GM23338 (cell line): ENCODE results near the gene KIRREL3. TPM values are rescaled to one million over a fixed set of nuclear protein-coding genes. Genes with fewer than 3 reads are reported as not detected.

Source experiments
- ATAC-seq: fragments of 200-7000 bp; cut with Tn5 transposase; 3 replicates; pipeline ENCODE4 v1.9.1; 2020
- DNase-seq: peaks from one replicate; pipeline ENCODE4 v3.0.0-alpha.2; 2015; ENCODE audit warnings: low spot score
- H2AFZ ChIP-seq: fragments of 200-600 bp; sonication (generic); 2 replicates; pipeline ENCODE4 v1.8.0; 2016; ENCODE audit warnings: antibody characterized with exemption, mild to moderate bottlenecking, moderate library complexity
- H3F3A ChIP-seq: fragments of 200-600 bp; sonication (generic); replicated peaks from 2 replicates; pipeline ENCODE4 v1.8.0; 2017; ENCODE audit warnings: antibody characterized with exemption, mixed run types, low read depth
- H3K27ac ChIP-seq: fragments of 200-600 bp; sonication (generic); 2 replicates; pipeline ENCODE4 v1.6.1; 2016; ENCODE audit warnings: low read depth
- H3K27me3 ChIP-seq: fragments of 200-600 bp; sonication (generic); 2 replicates; pipeline ENCODE4 v1.8.0; 2016; ENCODE audit warnings: mild to moderate bottlenecking, mixed run types, moderate library complexity; ENCODE audit not compliant: insufficient read depth
- H3K36me3 ChIP-seq: fragments of 200-600 bp; sonication (generic); 2 replicates; pipeline ENCODE4 v1.8.0; 2016; ENCODE audit warnings: mild to moderate bottlenecking; ENCODE audit not compliant: insufficient read depth
- H3K4me1 ChIP-seq: fragments of 200-600 bp; sonication (generic); 2 replicates; pipeline ENCODE4 v1.8.0; 2016; ENCODE audit warnings: mild to moderate bottlenecking, moderate library complexity; ENCODE audit not compliant: insufficient read depth
- H3K4me2 ChIP-seq: fragments of 200-600 bp; sonication (generic); 2 replicates; pipeline ENCODE4 v1.7.1; 2017; ENCODE audit warnings: mixed run types
- H3K4me3 ChIP-seq: fragments of 200-600 bp; sonication (generic); 2 replicates; pipeline ENCODE4 v1.6.1; 2016; ENCODE audit warnings: mixed run types
- H3K79me2 ChIP-seq: fragments of 200-600 bp; sonication (generic); replicated peaks from 2 replicates; pipeline ENCODE4 v1.8.0; 2017; ENCODE audit warnings: mild to moderate bottlenecking; ENCODE audit not compliant: insufficient read depth
- H3K9me2 ChIP-seq: fragments of 200-600 bp; sonication (generic); 2 replicates; pipeline ENCODE4 v1.8.0; 2017; ENCODE audit not compliant: insufficient read depth
- H4K20me1 ChIP-seq: fragments of 200-600 bp; sonication (generic); replicated peaks from 2 replicates; pipeline ENCODE4 v1.8.0; 2017; ENCODE audit warnings: mild to moderate bottlenecking; ENCODE audit not compliant: insufficient read depth
- H3K27ac Mint-ChIP-seq: 2 replicates; pipeline ENCODE4 v1.8.0; 2020; ENCODE audit warnings: inconsistent platforms, mild to moderate bottlenecking, moderate library complexity, mixed read lengths
- H3K27me3 Mint-ChIP-seq: 3 replicates; pipeline ENCODE4 v1.8.0; 2022; ENCODE audit warnings: low read depth, mild to moderate bottlenecking, moderate library complexity, mixed read lengths, inconsistent platforms; ENCODE audit not compliant: insufficient read depth, poor library complexity
- H3K36me3 Mint-ChIP-seq: 3 replicates; pipeline ENCODE4 v1.8.0; 2021; ENCODE audit warnings: low read depth, mild to moderate bottlenecking, inconsistent platforms, moderate library complexity, mixed read lengths
- H3K4me1 Mint-ChIP-seq: 3 replicates; pipeline ENCODE4 v1.8.0; 2020; ENCODE audit warnings: mild to moderate bottlenecking, inconsistent platforms, mixed read lengths
- H3K4me3 Mint-ChIP-seq: 3 replicates; pipeline ENCODE4 v1.8.0; 2021; ENCODE audit warnings: moderate library complexity, mild to moderate bottlenecking, inconsistent platforms, mixed read lengths
- H3K9me3 Mint-ChIP-seq: 3 replicates; pipeline ENCODE4 v1.8.0; 2020; ENCODE audit warnings: moderate library complexity, mild to moderate bottlenecking, inconsistent platforms, mixed read lengths
- CREB1 ChIP-seq: fragments of 250-450 bp; sonication (Bioruptor Pico); IDR thresholded peaks from 2 replicates; pipeline ENCODE4 v1.5.0; 2020; ENCODE audit warnings: low read depth, mild to moderate bottlenecking, moderate library complexity
- EZH2 ChIP-seq: fragments of 200-600 bp; sonication (generic); IDR thresholded peaks from one replicate; pipeline ENCODE4 v1.8.0; 2017; ENCODE audit warnings: antibody characterized with exemption, mild to moderate bottlenecking, low read depth; ENCODE audit not compliant: unreplicated experiment
- EZH2phosphoT487 ChIP-seq: fragments of 200-600 bp; sonication (generic); IDR thresholded peaks from one replicate; pipeline ENCODE4 v1.8.1; 2018; ENCODE audit warnings: antibody characterized with exemption; ENCODE audit not compliant: unreplicated experiment
- JUNB ChIP-seq: IDR thresholded peaks from one replicate; pipeline ENCODE4 v1.6.1; 2016; ENCODE audit warnings: antibody characterized with exemption; ENCODE audit not compliant: unreplicated experiment
- NANOG ChIP-seq: IDR thresholded peaks from 2 replicates; pipeline ENCODE4 v1.6.1; 2016; ENCODE audit warnings: antibody characterized with exemption, borderline replicate concordance
- POLR2AphosphoS5 ChIP-seq: IDR thresholded peaks from 2 replicates; pipeline ENCODE4 v1.6.1; 2016; ENCODE audit warnings: antibody characterized with exemption, low read depth
- STAT1 ChIP-seq: IDR thresholded peaks from one replicate; pipeline ENCODE4 v1.6.1; 2016; ENCODE audit warnings: antibody characterized with exemption; ENCODE audit not compliant: unreplicated experiment
- ZNF114 ChIP-seq: fragments of 250-450 bp; sonication (Bioruptor Pico); IDR thresholded peaks from 2 replicates; pipeline ENCODE4 v1.5.0; 2020; ENCODE audit warnings: mild to moderate bottlenecking, moderate library complexity
- ZNF331 ChIP-seq: fragments of 250-450 bp; sonication (Bioruptor Pico); IDR thresholded peaks from 2 replicates; pipeline ENCODE4 v1.5.0; 2020; ENCODE audit warnings: low read depth, mild to moderate bottlenecking, moderate library complexity
- polyA plus RNA-seq: library from polyadenylated mRNA; unstranded; fragments of >200 nt; fragmentation: Nextera tagmentation; extraction: Ambion mirVana; gene quantifications from 2 replicates; pipeline ENCODE4 v1.2.1, GENCODE V29; 2016
- total RNA-seq: library from RNA; depleted of rRNA; stranded (reverse); fragments of >200 nt; shearing (Covaris generic); gene quantifications from 2 replicates; pipeline ENCODE4 v1.2.3, GENCODE V29; 2014
- TF ChIP-seq, protein P1 (sequence below), 2 experiments: fragments of 200-600 bp in 1 of 2; sonication (generic) in 1 of 2; conservative IDR thresholded peaks; 2 replicates each; pipeline versions ENCODE4 v1.5.1 to v1.6.1; 2016 to 2017; ENCODE audit warnings: antibody characterized with exemption in 2 of 2, low read depth in 2 of 2, mild to moderate bottlenecking in 2 of 2, moderate library complexity in 1 of 2
- TF ChIP-seq, protein P2 (sequence below): IDR thresholded peaks from one replicate; pipeline ENCODE4 v1.6.1; 2018; ENCODE audit warnings: antibody characterized with exemption; ENCODE audit not compliant: unreplicated experiment
- TF ChIP-seq, protein P3 (sequence below): fragments of 250-450 bp; sonication (Bioruptor Pico); IDR thresholded peaks from 2 replicates; pipeline ENCODE4 v1.5.0; 2020; ENCODE audit warnings: mild to moderate bottlenecking, moderate library complexity
- TF ChIP-seq, protein P4 (sequence below): IDR thresholded peaks from 2 replicates; pipeline ENCODE4 v1.6.1; 2016; ENCODE audit warnings: antibody characterized with exemption

Gene KIRREL3
- total and polyA plus RNA-seq, 2 experiments from 2014 or later = 0.13 to 1.5 TPM

DNA sequence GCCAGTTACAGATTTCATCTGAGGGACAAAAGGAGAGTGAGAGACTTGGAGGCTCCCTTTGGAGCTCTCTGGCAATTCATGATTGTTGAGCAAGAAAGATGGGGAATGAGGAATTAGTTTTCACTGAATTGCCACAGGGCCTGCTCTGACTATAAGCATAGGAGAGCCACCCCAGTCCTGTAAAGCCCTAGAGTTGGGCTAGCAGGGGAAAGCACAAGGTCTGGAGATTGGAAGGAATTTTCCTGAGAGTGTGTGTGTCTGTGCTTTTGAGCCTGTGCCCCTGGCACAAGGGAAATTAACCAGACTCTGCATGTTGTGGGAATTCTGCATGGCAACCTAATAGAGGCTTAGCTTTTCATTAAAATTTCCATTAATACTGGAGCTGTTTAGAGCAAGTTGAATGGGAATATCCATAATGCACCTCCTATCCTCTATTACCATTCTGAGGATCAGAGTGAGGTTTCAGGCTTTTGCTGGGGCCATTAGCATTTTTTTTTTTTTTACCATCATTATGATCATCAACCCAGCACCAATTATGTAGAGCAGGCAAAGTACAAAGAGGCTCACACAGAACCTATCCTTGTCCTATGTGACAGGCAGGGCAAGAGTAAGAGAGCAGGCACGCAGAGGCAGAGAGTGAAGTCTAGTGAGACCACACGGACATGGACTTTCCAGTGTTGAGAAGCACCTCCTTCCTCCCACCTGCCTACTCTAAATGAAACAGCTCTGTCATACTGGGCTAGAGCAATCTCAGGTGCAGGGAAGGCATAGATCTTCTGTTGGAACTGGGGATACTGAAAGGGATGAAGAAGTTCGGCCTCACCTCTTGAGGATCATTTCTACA is 336.6 kb downstream of the KIRREL3 start:
- H2AFZ ChIP-seq = no peak overlapping the region
- no peaks in the 10 kb centered on the region for H3F3A ChIP-seq
- H3K4me1 ChIP-seq = peaks cover 13% of the 10 kb centered on the region
- H3K27ac ChIP-seq = no peak overlapping the region
- Mint-ChIP-seq H3K27ac (no peak overlapping the region), H3K27me3 (peaks cover 21% of the 10 kb centered on the region), H3K4me3 (no peak overlapping the region), H3K4me1 (peaks cover 21% of the 10 kb centered on the region), H3K36me3 (no peaks in the 10 kb centered on the region), H3K9me3 (no peaks in the 10 kb centered on the region)
- H3K9me2 ChIP-seq = 0 out of 2 replicates have a peak, but pooled peaks cover 4% of the 10 kb centered on the region
- H3K4me2 ChIP-seq = no peak overlapping the region
- peaks cover 40% of the 10 kb centered on the region for H3K27me3 ChIP-seq
- H3K4me3 ChIP-seq = no peak overlapping the region
- no peak for ATAC-seq
- no peaks in the 10 kb centered on the region for H3K79me2 ChIP-seq
- DNase-seq = no peak
- no peaks in the 10 kb centered on the region for H4K20me1 ChIP-seq
- TF ChIP-seq, protein P1, sequence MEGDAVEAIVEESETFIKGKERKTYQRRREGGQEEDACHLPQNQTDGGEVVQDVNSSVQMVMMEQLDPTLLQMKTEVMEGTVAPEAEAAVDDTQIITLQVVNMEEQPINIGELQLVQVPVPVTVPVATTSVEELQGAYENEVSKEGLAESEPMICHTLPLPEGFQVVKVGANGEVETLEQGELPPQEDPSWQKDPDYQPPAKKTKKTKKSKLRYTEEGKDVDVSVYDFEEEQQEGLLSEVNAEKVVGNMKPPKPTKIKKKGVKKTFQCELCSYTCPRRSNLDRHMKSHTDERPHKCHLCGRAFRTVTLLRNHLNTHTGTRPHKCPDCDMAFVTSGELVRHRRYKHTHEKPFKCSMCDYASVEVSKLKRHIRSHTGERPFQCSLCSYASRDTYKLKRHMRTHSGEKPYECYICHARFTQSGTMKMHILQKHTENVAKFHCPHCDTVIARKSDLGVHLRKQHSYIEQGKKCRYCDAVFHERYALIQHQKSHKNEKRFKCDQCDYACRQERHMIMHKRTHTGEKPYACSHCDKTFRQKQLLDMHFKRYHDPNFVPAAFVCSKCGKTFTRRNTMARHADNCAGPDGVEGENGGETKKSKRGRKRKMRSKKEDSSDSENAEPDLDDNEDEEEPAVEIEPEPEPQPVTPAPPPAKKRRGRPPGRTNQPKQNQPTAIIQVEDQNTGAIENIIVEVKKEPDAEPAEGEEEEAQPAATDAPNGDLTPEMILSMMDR (conservative IDR thresholded peaks at IDR 0.05; ENCODE audit: low read depth in 2 of 2) = no peak
- TF ChIP-seq EZH2 (no peak), STAT1 (no peak), JUNB (no peak), NANOG (no peak), ZNF331 (CRISPR knock-in tag) (no peak), POLR2AphosphoS5 (no peak), CREB1 (CRISPR knock-in tag) (no peak), ZNF114 (CRISPR knock-in tag) (no peak), EZH2phosphoT487 (no peak)
- TF ChIP-seq, protein P2, sequence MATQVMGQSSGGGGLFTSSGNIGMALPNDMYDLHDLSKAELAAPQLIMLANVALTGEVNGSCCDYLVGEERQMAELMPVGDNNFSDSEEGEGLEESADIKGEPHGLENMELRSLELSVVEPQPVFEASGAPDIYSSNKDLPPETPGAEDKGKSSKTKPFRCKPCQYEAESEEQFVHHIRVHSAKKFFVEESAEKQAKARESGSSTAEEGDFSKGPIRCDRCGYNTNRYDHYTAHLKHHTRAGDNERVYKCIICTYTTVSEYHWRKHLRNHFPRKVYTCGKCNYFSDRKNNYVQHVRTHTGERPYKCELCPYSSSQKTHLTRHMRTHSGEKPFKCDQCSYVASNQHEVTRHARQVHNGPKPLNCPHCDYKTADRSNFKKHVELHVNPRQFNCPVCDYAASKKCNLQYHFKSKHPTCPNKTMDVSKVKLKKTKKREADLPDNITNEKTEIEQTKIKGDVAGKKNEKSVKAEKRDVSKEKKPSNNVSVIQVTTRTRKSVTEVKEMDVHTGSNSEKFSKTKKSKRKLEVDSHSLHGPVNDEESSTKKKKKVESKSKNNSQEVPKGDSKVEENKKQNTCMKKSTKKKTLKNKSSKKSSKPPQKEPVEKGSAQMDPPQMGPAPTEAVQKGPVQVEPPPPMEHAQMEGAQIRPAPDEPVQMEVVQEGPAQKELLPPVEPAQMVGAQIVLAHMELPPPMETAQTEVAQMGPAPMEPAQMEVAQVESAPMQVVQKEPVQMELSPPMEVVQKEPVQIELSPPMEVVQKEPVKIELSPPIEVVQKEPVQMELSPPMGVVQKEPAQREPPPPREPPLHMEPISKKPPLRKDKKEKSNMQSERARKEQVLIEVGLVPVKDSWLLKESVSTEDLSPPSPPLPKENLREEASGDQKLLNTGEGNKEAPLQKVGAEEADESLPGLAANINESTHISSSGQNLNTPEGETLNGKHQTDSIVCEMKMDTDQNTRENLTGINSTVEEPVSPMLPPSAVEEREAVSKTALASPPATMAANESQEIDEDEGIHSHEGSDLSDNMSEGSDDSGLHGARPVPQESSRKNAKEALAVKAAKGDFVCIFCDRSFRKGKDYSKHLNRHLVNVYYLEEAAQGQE = no peak
- TF ChIP-seq, protein P3, sequence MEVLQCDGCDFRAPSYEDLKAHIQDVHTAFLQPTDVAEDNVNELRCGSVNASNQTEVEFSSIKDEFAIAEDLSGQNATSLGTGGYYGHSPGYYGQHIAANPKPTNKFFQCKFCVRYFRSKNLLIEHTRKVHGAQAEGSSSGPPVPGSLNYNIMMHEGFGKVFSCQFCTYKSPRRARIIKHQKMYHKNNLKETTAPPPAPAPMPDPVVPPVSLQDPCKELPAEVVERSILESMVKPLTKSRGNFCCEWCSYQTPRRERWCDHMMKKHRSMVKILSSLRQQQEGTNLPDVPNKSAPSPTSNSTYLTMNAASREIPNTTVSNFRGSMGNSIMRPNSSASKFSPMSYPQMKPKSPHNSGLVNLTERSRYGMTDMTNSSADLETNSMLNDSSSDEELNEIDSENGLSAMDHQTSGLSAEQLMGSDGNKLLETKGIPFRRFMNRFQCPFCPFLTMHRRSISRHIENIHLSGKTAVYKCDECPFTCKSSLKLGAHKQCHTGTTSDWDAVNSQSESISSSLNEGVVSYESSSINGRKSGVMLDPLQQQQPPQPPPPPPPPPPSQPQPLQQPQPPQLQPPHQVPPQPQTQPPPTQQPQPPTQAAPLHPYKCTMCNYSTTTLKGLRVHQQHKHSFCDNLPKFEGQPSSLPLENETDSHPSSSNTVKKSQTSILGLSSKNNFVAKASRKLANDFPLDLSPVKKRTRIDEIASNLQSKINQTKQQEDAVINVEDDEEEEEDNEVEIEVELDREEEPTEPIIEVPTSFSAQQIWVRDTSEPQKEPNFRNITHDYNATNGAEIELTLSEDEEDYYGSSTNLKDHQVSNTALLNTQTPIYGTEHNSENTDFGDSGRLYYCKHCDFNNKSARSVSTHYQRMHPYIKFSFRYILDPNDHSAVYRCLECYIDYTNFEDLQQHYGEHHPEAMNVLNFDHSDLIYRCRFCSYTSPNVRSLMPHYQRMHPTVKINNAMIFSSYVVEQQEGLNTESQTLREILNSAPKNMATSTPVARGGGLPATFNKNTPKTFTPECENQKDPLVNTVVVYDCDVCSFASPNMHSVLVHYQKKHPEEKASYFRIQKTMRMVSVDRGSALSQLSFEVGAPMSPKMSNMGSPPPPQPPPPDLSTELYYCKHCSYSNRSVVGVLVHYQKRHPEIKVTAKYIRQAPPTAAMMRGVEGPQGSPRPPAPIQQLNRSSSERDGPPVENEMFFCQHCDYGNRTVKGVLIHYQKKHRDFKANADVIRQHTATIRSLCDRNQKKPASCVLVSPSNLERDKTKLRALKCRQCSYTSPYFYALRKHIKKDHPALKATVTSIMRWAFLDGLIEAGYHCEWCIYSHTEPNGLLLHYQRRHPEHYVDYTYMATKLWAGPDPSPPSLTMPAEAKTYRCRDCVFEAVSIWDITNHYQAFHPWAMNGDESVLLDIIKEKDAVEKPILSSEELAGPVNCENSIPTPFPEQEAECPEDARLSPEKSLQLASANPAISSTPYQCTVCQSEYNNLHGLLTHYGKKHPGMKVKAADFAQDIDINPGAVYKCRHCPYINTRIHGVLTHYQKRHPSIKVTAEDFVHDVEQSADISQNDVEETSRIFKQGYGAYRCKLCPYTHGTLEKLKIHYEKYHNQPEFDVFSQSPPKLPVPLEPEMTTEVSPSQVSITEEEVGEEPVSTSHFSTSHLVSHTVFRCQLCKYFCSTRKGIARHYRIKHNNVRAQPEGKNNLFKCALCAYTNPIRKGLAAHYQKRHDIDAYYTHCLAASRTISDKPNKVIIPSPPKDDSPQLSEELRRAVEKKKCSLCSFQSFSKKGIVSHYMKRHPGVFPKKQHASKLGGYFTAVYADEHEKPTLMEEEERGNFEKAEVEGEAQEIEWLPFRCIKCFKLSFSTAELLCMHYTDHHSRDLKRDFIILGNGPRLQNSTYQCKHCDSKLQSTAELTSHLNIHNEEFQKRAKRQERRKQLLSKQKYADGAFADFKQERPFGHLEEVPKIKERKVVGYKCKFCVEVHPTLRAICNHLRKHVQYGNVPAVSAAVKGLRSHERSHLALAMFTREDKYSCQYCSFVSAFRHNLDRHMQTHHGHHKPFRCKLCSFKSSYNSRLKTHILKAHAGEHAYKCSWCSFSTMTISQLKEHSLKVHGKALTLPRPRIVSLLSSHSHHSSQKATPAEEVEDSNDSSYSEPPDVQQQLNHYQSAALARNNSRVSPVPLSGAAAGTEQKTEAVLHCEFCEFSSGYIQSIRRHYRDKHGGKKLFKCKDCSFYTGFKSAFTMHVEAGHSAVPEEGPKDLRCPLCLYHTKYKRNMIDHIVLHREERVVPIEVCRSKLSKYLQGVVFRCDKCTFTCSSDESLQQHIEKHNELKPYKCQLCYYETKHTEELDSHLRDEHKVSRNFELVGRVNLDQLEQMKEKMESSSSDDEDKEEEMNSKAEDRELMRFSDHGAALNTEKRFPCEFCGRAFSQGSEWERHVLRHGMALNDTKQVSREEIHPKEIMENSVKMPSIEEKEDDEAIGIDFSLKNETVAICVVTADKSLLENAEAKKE (CRISPR knock-in tag) = no peak
- TF ChIP-seq, protein P4, sequence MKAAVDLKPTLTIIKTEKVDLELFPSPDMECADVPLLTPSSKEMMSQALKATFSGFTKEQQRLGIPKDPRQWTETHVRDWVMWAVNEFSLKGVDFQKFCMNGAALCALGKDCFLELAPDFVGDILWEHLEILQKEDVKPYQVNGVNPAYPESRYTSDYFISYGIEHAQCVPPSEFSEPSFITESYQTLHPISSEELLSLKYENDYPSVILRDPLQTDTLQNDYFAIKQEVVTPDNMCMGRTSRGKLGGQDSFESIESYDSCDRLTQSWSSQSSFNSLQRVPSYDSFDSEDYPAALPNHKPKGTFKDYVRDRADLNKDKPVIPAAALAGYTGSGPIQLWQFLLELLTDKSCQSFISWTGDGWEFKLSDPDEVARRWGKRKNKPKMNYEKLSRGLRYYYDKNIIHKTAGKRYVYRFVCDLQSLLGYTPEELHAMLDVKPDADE = no peak
- H3K36me3 ChIP-seq = no peaks in the 10 kb centered on the region
